K562 (cell line): ENCODE results near the gene ANO3.

Experiments
- POLR2A ChIP-seq: fragments of 450-650 bp; conservative IDR thresholded peaks from 2 replicates; pipeline ENCODE4 v1.6.1; 2016
- RUNX1 ChIP-seq: sonication (generic); IDR thresholded peaks from 2 replicates; pipeline ENCODE4 v1.6.1; 2016; ENCODE audit warnings: antibody characterized with exemption, low read depth
- TF ChIP-seq, protein P1 (sequence below): sonication (generic); formaldehyde crosslinking; IDR thresholded peaks from 2 replicates; pipeline ENCODE4 v1.9.0; 2022; ENCODE audit warnings: mild to moderate bottlenecking, missing genetic modification reagents

DNA sequence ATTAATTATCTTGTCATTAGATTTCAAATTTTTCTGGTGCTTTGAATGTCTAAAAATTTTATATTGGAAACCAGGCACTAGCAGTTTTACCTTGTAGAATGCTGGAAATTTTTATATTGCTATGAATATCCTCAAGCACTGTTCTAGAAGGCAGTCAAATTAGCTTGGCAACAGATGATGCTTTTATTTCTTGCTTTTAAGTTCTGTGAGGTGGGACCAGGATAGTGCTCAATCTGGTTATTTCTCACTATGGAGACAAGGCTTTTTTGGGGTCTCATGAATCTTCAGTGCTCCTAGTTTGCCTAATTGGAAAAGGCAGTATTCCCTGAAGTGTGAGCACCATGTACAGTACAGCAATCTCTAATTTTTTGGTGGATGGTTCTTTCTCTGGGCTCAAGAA, 27.1 kb downstream of the ANO3 start:
- TF ChIP-seq POLR2A, result no peak
- TF ChIP-seq RUNX1, result no peak
- TF ChIP-seq, protein P1, sequence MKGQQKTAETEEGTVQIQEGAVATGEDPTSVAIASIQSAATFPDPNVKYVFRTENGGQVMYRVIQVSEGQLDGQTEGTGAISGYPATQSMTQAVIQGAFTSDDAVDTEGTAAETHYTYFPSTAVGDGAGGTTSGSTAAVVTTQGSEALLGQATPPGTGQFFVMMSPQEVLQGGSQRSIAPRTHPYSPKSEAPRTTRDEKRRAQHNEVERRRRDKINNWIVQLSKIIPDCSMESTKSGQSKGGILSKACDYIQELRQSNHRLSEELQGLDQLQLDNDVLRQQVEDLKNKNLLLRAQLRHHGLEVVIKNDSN (CRISPR knock-in tag), result no peak
